GM10266 (cell line): ENCODE data around the gene ILDR2.
"Not testable (repeated sequence)": the region's sequence is repeated elsewhere in the genome, so short reads cannot be mapped to it uniquely, and the experiment has no call there.

Experiments
- DNase-seq: peaks from one replicate; pipeline ENCODE4 v3.0.0; 2012; ENCODE audit errors: extremely low spot score
- CTCF ChIP-seq: IDR thresholded peaks from 2 replicates; pipeline ENCODE4 v1.5.1; 2012; ENCODE audit warnings: mild to moderate bottlenecking, low read depth; ENCODE audit not compliant: control insufficient read depth, insufficient read depth; ENCODE audit errors: missing control alignments

The ILDR2 gene

GRCh38 chr1:166899769-166900168 is 75.6 kb downstream of the ILDR2 start:
- DNase-seq = no peak
- no peak for TF ChIP-seq CTCF

GRCh38 chr1:166895766-166896165 is 79.6 kb downstream of the ILDR2 start:
- no peak for DNase-seq
- no peak for TF ChIP-seq CTCF

- no peak for TF ChIP-seq CTCF
- no peak for DNase-seq
Observed at GRCh38 chr1:166889776-166890175, 85.6 kb downstream of the ILDR2 start.

- TF ChIP-seq CTCF = no peak
- DNase-seq = no peak
Observed at GRCh38 chr1:166888373-166889111, 86.8 kb downstream of the ILDR2 start.

GRCh38 chr1:166884971-166885370 is 90.4 kb downstream of the ILDR2 start:
- no peak for DNase-seq
- TF ChIP-seq CTCF = no peak

GRCh38 chr1:166884040-166884642 is 91.2 kb downstream of the ILDR2 start:
- peak; percentile 51 for TF ChIP-seq CTCF
- no peak for DNase-seq

GRCh38 chr1:166882893-166883292 is 92.4 kb downstream of the ILDR2 start:
- DNase-seq = no peak
- TF ChIP-seq CTCF = no peak

GRCh38 chr1:166878173-166878917 is 97.0 kb downstream of the ILDR2 start:
- not testable (repeated sequence) for DNase-seq
